KMS-11 (cell line): ENCODE data around the gene PEG3.

Experiments
- H2AFZ ChIP-seq: fragments of 200-600 bp; sonication (generic); 2 replicates; pipeline ENCODE4 v1.6.1; 2016; ENCODE audit warnings: antibody characterized with exemption, mixed run types, low read depth
- H3K27ac ChIP-seq: fragments of 200-600 bp; sonication (generic); 2 replicates; pipeline ENCODE4 v1.6.1; 2016; ENCODE audit warnings: mild to moderate bottlenecking, mixed run types
- H3K27me3 ChIP-seq: fragments of 200-600 bp; sonication (generic); 2 replicates; pipeline ENCODE4 v1.6.1; 2017; ENCODE audit warnings: mild to moderate bottlenecking, low read depth, mixed run types, moderate library complexity; ENCODE audit not compliant: insufficient read depth
- H3K36me3 ChIP-seq: fragments of 200-600 bp; sonication (generic); 2 replicates; pipeline ENCODE4 v1.6.1; 2017; ENCODE audit warnings: mild to moderate bottlenecking, mixed run types; ENCODE audit not compliant: insufficient read depth
- H3K4me1 ChIP-seq: fragments of 200-600 bp; sonication (generic); 2 replicates; pipeline ENCODE4 v1.6.1; 2016; ENCODE audit warnings: mild to moderate bottlenecking, low read depth, mixed run types; ENCODE audit not compliant: poor library complexity, severe bottlenecking
- H3K4me2 ChIP-seq: fragments of 200-600 bp; sonication (generic); 2 replicates; pipeline ENCODE4 v1.7.0; 2016; ENCODE audit warnings: mild to moderate bottlenecking, mixed run types
- H3K4me3 ChIP-seq: fragments of 200-600 bp; sonication (generic); IDR thresholded peaks from 2 replicates; pipeline ENCODE4 v1.6.1; 2017; ENCODE audit warnings: low read depth, low read length, mixed read lengths; ENCODE audit not compliant: insufficient read depth
- H3K79me2 ChIP-seq: fragments of 200-600 bp; sonication (generic); 2 replicates; pipeline ENCODE4 v1.6.1; 2016; ENCODE audit warnings: low read depth, mixed run types; ENCODE audit not compliant: insufficient read depth
- H3K9ac ChIP-seq: fragments of 200-600 bp; sonication (generic); 2 replicates; pipeline ENCODE4 v1.6.1; 2016; ENCODE audit warnings: mild to moderate bottlenecking, mixed run types
- H4K20me1 ChIP-seq: fragments of 200-600 bp; sonication (generic); 2 replicates; pipeline ENCODE4 v1.6.1; 2016; ENCODE audit warnings: mild to moderate bottlenecking, mixed run types; ENCODE audit not compliant: insufficient read depth
- TF ChIP-seq, protein P1 (sequence below): fragments of 200-600 bp; sonication (generic); conservative IDR thresholded peaks from 2 replicates; pipeline ENCODE4 v1.6.1; 2017; ENCODE audit warnings: low read depth, mild to moderate bottlenecking, antibody characterized with exemption, low read length, moderate library complexity, mixed read lengths

Gene PEG3

DNA sequence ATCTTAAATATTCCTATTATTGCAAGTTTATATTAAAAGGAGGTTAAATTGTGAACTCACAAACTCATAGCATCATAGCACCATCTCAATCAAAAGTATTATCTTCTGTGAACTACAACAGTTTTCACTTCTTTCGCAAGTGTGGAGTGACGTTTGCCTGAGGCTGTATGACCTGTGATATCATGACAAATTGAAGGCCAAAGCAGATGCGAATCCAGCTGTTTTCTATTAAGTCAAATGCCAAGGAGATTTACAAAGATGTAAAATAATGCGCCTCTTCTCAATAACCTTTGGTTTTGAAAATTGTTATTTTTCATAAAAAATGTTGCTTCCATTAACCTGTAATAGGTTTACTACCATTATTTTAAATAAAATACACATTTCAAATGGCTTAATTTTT is 7.6 kb upstream of the PEG3 start:
- no peaks in the 10 kb centered on the region for H4K20me1 ChIP-seq
- no peak overlapping the region for H3K27ac ChIP-seq
- no peak overlapping the region for H3K4me3 ChIP-seq
- TF ChIP-seq, protein P1, sequence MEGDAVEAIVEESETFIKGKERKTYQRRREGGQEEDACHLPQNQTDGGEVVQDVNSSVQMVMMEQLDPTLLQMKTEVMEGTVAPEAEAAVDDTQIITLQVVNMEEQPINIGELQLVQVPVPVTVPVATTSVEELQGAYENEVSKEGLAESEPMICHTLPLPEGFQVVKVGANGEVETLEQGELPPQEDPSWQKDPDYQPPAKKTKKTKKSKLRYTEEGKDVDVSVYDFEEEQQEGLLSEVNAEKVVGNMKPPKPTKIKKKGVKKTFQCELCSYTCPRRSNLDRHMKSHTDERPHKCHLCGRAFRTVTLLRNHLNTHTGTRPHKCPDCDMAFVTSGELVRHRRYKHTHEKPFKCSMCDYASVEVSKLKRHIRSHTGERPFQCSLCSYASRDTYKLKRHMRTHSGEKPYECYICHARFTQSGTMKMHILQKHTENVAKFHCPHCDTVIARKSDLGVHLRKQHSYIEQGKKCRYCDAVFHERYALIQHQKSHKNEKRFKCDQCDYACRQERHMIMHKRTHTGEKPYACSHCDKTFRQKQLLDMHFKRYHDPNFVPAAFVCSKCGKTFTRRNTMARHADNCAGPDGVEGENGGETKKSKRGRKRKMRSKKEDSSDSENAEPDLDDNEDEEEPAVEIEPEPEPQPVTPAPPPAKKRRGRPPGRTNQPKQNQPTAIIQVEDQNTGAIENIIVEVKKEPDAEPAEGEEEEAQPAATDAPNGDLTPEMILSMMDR = no peak
- H3K4me2 ChIP-seq = no peak overlapping the region
- no peak overlapping the region for H2AFZ ChIP-seq
- no peaks in the 10 kb centered on the region; the same call in 1 of the 2 replicates for H3K27me3 ChIP-seq
- no peaks in the 10 kb centered on the region for H3K36me3 ChIP-seq
- H3K9ac ChIP-seq = no peak overlapping the region
- H3K79me2 ChIP-seq = no peaks in the 10 kb centered on the region
- H3K4me1 ChIP-seq = no peaks in the 10 kb centered on the region

DNA sequence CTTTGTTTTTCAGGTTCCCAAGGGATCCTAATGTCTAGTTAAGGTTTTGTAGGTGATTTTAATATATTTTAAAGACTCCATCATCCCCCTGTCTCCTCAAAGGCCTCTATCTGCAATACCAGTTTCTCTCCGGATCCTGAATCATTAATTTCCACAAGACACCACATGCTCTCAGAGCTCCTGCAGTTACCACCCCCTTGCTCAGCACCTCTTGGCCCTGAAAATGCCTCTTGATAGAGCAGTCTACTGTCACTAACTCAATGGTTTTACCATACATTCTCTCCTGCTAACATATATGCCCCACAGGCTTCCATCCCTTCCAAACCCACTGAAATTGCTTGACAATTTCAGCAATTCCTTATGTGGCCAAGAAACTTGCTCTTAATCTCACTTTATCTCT is 1.9 kb upstream of the PEG3 start:
- H3K4me3 ChIP-seq = no peak overlapping the region
- no peak overlapping the region for H3K4me2 ChIP-seq
- H3K4me1 ChIP-seq = no peaks in the 10 kb centered on the region
- no peak overlapping the region for H3K9ac ChIP-seq
- no peaks in the 10 kb centered on the region for H3K79me2 ChIP-seq
- no peaks in the 10 kb centered on the region for H4K20me1 ChIP-seq
- no peak overlapping the region for H2AFZ ChIP-seq
- H3K27ac ChIP-seq = no peak overlapping the region
- H3K36me3 ChIP-seq = no peaks in the 10 kb centered on the region
- no peaks in the 10 kb centered on the region for H3K27me3 ChIP-seq
- TF ChIP-seq, protein P1 = no peak

DNA sequence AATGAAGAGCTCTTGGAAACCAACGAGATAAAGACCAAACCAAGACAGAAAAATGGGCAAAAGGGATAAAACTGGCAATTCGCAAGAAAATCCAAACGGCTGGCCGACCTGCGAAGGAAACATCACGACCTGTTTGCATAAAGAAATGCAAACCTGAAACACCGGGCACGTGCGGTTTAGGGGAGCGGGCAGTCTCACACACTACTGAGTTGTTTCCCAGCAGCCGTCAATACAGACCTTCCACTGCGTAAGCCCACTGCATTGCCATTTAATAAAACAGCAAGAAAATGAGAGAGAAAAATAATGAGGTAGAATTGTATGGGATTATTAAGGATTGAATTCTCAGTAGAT is 642 bp upstream of the PEG3 start:
- no peak overlapping the region for H3K4me3 ChIP-seq
- H3K4me2 ChIP-seq = no peak overlapping the region
- H3K79me2 ChIP-seq = no peaks in the 10 kb centered on the region

DNA sequence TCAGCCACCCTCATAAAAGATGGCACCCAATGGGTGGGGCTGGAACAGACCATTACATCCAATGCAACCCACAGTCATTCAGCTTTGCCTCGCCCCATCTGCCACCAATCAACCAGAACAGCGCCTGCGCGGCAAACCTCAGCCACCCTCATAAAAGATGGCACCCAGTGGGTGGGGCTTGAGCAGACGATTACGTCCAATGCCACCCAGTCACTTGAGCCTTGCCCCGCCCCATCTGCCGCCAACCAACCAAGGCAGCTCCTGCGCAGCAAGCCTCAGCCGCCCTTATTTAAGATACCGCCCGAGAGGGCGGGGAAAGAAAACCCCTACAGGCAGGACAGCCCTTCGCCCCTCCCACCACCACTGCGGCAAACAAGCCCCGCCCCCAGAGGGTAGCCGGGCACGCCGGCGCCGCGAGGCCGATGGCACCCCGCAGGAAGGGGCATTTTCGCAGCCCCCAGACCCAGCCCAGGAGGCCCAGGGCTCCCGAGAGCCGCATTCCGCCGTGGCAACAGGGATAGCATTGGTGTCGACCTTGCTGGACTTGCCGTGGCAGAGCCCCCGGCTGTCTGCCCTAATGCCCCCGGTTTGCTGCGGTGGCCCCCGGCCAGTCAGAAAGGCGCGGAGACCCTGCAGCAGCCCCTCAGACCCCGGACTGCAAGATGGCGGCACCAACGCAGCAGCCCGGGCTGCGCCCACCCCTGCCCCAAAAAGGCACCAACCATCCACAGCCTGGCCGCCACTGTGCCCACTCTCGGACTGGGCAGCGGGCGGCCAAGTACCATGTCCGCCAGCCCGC is 675 bp downstream of the PEG3 start:
- TF ChIP-seq, protein P1 = no peak
- Histone ChIP-seq H3K9ac (peak overlapping the region; percentile 33; the same call in 1 of the 2 replicates), H2AFZ (peak overlapping the region; percentile 78), H3K36me3 (no peaks in the 10 kb centered on the region), H3K79me2 (no peaks in the 10 kb centered on the region), H3K4me3 (no peak overlapping the region), H3K4me1 (peaks cover 5% of the 10 kb centered on the region), H3K27me3 (no peaks in the 10 kb centered on the region), H3K4me2 (peak overlapping the region; percentile 42; the same call in 1 of the 2 replicates), H4K20me1 (no peaks in the 10 kb centered on the region), H3K27ac (peak overlapping the region; percentile 74)

More for the DNA sequence above, 642 bp upstream of the PEG3 start:
- no peak overlapping the region for H3K27ac ChIP-seq
- no peaks in the 10 kb centered on the region for H3K36me3 ChIP-seq
- no peaks in the 10 kb centered on the region for H3K27me3 ChIP-seq
- H3K9ac ChIP-seq = no peak overlapping the region
- TF ChIP-seq, protein P1 = no peak
- H2AFZ ChIP-seq = no peak overlapping the region
- no peaks in the 10 kb centered on the region for H3K4me1 ChIP-seq
- H4K20me1 ChIP-seq = no peaks in the 10 kb centered on the region
